DND-41 (cell line): ENCODE results near the gene ZHX3.

Experiments used
- ATAC-seq: fragments of 200-7000 bp; cut with Tn5 transposase; 3 replicates; pipeline ENCODE4 v1.9.1; 2021; ENCODE audit warnings: low read depth; ENCODE audit not compliant: insufficient read depth
- DNase-seq: peaks from one replicate; pipeline ENCODE4 v3.0.0-alpha.2; 2020
- H2AFZ ChIP-seq: 2 replicates; pipeline ENCODE4 v1.6.0; 2012; ENCODE audit warnings: low read depth, low read length
- H3K27ac ChIP-seq: 2 replicates; pipeline ENCODE4 v1.5.1; 2012; ENCODE audit warnings: low read length, inconsistent platforms
- H3K27me3 ChIP-seq: fragments of 200-600 bp; sonication (generic); 2 replicates; pipeline ENCODE4 v1.6.0; 2012; ENCODE audit warnings: low read length, mild to moderate bottlenecking, inconsistent platforms; ENCODE audit not compliant: insufficient read depth, poor library complexity
- H3K36me3 ChIP-seq: 2 replicates; pipeline ENCODE4 v1.5.1; 2012; ENCODE audit warnings: low read length, inconsistent platforms; ENCODE audit not compliant: insufficient read depth
- H3K4me1 ChIP-seq: 2 replicates; pipeline ENCODE4 v1.5.1; 2012; ENCODE audit warnings: mild to moderate bottlenecking, low read length; ENCODE audit not compliant: insufficient read depth
- H3K4me2 ChIP-seq: 2 replicates; pipeline ENCODE4 v1.6.0; 2012; ENCODE audit warnings: mild to moderate bottlenecking, moderate library complexity, low read length, inconsistent platforms; ENCODE audit not compliant: insufficient read depth
- H3K4me3 ChIP-seq, 2 experiments: fragments of 200-600 bp in 1 of 2; shearing (Covaris generic) in 1 of 2; 2 replicates each; pipeline ENCODE4 v1.5.1; 2012 to 2016; ENCODE audit warnings: inconsistent platforms in 2 of 2, low read length in 2 of 2, mild to moderate bottlenecking in 2 of 2, low read depth in 1 of 2, moderate library complexity in 1 of 2
- H3K79me2 ChIP-seq: 2 replicates; pipeline ENCODE4 v1.6.0; 2012; ENCODE audit warnings: low read length, inconsistent platforms; ENCODE audit not compliant: insufficient read depth
- H3K9ac ChIP-seq: 2 replicates; pipeline ENCODE4 v1.6.0; 2012; ENCODE audit warnings: low read depth, mild to moderate bottlenecking, inconsistent platforms, low read length, moderate library complexity
- H3K9me3 ChIP-seq: 2 replicates; pipeline ENCODE4 v1.5.1; 2012; ENCODE audit warnings: low read length, moderate library complexity, mild to moderate bottlenecking, inconsistent platforms; ENCODE audit not compliant: insufficient read depth, severe bottlenecking
- H4K20me1 ChIP-seq: 2 replicates; pipeline ENCODE4 v1.6.0; 2012; ENCODE audit warnings: low read length; ENCODE audit not compliant: insufficient read depth
- CTCF ChIP-seq: IDR thresholded peaks from 2 replicates; pipeline ENCODE4 v1.5.1; 2012; ENCODE audit warnings: borderline replicate concordance, low read length, moderate library complexity, mild to moderate bottlenecking; ENCODE audit not compliant: poor library complexity, severe bottlenecking; ENCODE audit errors: extremely low read depth
- EZH2 ChIP-seq: IDR thresholded peaks from 3 replicates; pipeline ENCODE4 v1.6.1; 2012; ENCODE audit warnings: borderline replicate concordance, low read depth, mild to moderate bottlenecking, moderate library complexity, low read length, inconsistent platforms; ENCODE audit not compliant: severe bottlenecking

Gene ZHX3

DNA sequence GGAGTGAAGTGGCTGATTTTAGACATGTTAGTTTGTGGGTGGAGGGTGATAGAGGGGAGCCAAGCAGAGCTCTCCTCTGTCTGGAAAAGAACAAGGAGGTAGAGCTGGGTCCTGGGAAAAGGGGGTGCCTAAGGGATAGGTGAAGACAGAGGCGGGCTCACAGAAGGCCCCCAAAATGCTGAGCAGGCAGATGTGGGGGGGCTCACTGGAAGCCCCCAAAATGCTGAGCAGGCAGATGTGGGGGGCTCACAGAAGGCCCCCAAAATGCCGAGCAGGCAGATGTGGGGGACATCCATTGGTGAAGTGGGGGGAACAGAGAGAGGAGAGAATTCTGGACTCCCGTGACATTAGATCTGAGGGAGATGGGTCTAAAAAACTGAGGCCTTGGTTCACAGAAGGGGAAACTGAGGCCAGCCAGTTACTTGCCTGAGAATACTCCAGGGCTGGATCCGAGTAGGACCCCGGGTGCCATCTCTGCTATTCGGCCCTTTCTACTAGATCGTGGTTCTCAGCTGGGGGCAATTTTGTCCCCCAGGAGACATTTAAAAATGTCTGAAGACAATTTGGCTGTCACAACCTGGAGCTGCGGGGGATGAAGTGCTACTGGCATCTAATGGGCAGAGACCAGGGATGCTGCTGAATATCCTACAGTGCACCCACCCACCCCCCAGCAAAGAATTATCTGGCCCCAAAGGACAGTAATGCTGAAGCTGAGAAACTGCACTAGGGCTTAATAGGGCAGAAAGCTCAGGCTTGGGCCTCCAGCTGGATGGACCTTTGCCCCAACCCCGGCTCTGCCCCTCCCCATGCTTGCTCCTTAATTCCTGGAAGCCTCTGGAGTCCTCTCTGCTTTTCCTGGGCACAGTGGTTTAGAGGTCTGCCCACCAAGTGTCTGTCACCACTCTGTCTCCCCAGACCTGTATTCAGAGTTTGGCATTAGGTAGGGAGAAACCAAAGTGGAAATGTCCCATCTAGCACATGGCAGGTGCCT is 25.2 kb upstream of the ZHX3 start:
- Histone ChIP-seq H3K9me3 (no peaks in the 10 kb centered on the region), H3K27me3 (no peaks in the 10 kb centered on the region), H3K9ac (no peak overlapping the region), H3K4me2 (no peak overlapping the region), H2AFZ (no peak overlapping the region), H3K4me1 (peaks cover 9% of the 10 kb centered on the region), H4K20me1 (peaks cover 8% of the 10 kb centered on the region; the same call in 1 of the 2 replicates), H3K4me3 (no peak overlapping the region), H3K27ac (no peak overlapping the region), H3K36me3 (no peaks in the 10 kb centered on the region), H3K79me2 (no peaks in the 10 kb centered on the region)
- ATAC-seq (no peak), DNase-seq (no peak)
- TF ChIP-seq EZH2 (no peak), CTCF (no peak)

GRCh38 chr20:41340327-41341055 is 23.0 kb upstream of the ZHX3 start, which contains the start of gene LPIN3:
Gene LPIN3 (plus strand): TSS chr20:41340821. CDS start chr20:41345804, 4,983 bp downstream.
- no peaks in the 10 kb centered on the region for H3K27me3 ChIP-seq
- H4K20me1 ChIP-seq = peaks cover 3% of the 10 kb centered on the region; the same call in 1 of the 2 replicates
- no peaks in the 10 kb centered on the region for H3K36me3 ChIP-seq
- DNase-seq (peak; percentile 21), ATAC-seq (peak; percentile 48)
- peaks cover 9% of the 10 kb centered on the region for H3K4me1 ChIP-seq
- H3K4me3 ChIP-seq = no peak within 1 kb of the TSS
- H2AFZ ChIP-seq = no peak within 1 kb of the TSS
- no peak within 1 kb of the TSS for H3K27ac ChIP-seq
- H3K9ac ChIP-seq = no peak within 1 kb of the TSS
- H3K79me2 ChIP-seq = no peaks in the 10 kb centered on the region
- H3K4me2 ChIP-seq = peak within 1 kb of the TSS; percentile 15; the same call in 1 of the 2 replicates
- H3K9me3 ChIP-seq = no peaks in the 10 kb centered on the region
- TF ChIP-seq CTCF = no peak
- no peak for TF ChIP-seq EZH2

DNA sequence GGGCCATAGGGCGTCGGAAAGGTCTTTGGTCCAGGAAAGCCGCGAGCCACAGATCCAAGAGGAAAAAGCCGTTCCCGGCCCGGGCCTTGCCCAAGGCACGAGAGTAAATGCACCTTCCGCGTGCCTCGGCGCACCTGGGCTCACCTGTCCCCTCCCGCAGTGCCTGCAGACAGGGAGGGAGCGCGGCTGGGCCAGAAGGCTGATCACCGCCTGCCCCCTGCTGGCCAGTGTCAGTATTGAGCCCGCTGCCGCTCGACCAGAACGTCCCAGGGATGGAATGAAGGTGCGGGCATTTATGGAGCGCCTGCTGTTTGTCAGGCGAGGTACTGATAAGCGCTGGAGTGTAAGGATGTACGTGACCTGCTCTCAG is 22.4 kb upstream of the ZHX3 start:
- no peak overlapping the region for H3K4me3 ChIP-seq
- H3K27ac ChIP-seq = no peak overlapping the region
- peak overlapping the region; percentile 15; the same call in 1 of the 2 replicates for H3K4me2 ChIP-seq
- ATAC-seq (peak; percentile 89), DNase-seq (peak; percentile 75)
- TF ChIP-seq CTCF (peak; percentile 99), EZH2 (no peak)
- H3K4me1 ChIP-seq = peaks cover 9% of the 10 kb centered on the region
- no peaks in the 10 kb centered on the region for H3K27me3 ChIP-seq
- H3K36me3 ChIP-seq = no peaks in the 10 kb centered on the region
- H2AFZ ChIP-seq = no peak overlapping the region
- H3K9ac ChIP-seq = no peak overlapping the region
- H4K20me1 ChIP-seq = no peaks in the 10 kb centered on the region
- no peaks in the 10 kb centered on the region for H3K9me3 ChIP-seq
- no peaks in the 10 kb centered on the region for H3K79me2 ChIP-seq
